A549 (cell line): ENCODE data around the gene KLHL41.

ENCODE experiments used
- CEBPB ChIP-seq, 2 experiments: fragments of >200 bp in 1 of 2; sonication (Bioruptor Twin) in 1 of 2; formaldehyde crosslinking in 1 of 2; IDR thresholded peaks; 2 replicates each; pipeline ENCODE4 v1.6.1; 2012 to 2016
- EP300 ChIP-seq, 2 experiments: fragments of >200 bp; sonication (Bioruptor Twin); formaldehyde crosslinking; IDR thresholded peaks; 2 replicates in 1 of 2; 3 replicates in 1 of 2; pipeline ENCODE4 v1.6.1; 2016 to 2017
- JUN ChIP-seq, 2 experiments: fragments of >200 bp; sonication (Bioruptor Twin); formaldehyde crosslinking; IDR thresholded peaks; 2 replicates in 1 of 2; 3 replicates in 1 of 2; pipeline ENCODE4 v1.6.1; 2016 to 2017
- KDM5A ChIP-seq: fragments of 200-600 bp; sonication (generic); IDR thresholded peaks from 2 replicates; pipeline ENCODE4 v1.6.1; 2016; ENCODE audit warnings: antibody characterized with exemption, mild to moderate bottlenecking
- MAZ ChIP-seq: fragments of 150-350 bp; IDR thresholded peaks from 2 replicates; pipeline ENCODE4 v1.6.1; 2014; ENCODE audit warnings: antibody characterized with exemption, low read depth, low read length, borderline replicate concordance
- POLR2A ChIP-seq: IDR thresholded peaks from 2 replicates; pipeline ENCODE4 v1.6.1; 2012; ENCODE audit warnings: mild to moderate bottlenecking, low read length
- RAD21 ChIP-seq, 2 experiments: fragments of >200 bp in 1 of 2; sonication (Bioruptor Twin) in 1 of 2; formaldehyde crosslinking in 1 of 2; IDR thresholded peaks in 1 of 2; conservative IDR thresholded peaks in 1 of 2; 2 replicates in 1 of 2; 3 replicates in 1 of 2; pipeline ENCODE4 v1.6.1; 2012 to 2018; ENCODE audit warnings: inconsistent platforms in 1 of 2
- ZC3H11A ChIP-seq: fragments of 450-650 bp; IDR thresholded peaks from 2 replicates; pipeline ENCODE4 v1.6.1; 2014; ENCODE audit warnings: antibody characterized with exemption, mild to moderate bottlenecking
- ZFP36 ChIP-seq: fragments of 450-650 bp; IDR thresholded peaks from 2 replicates; pipeline ENCODE4 v1.6.1; 2014; ENCODE audit warnings: borderline replicate concordance; ENCODE audit not compliant: partially characterized antibody
- TF ChIP-seq, protein P1 (sequence below): fragments of >200 bp; sonication (Bioruptor Twin); formaldehyde crosslinking; IDR thresholded peaks from 3 replicates; pipeline ENCODE4 v1.5.1; 2016
- TF ChIP-seq, protein P2 (sequence below): IDR thresholded peaks from 2 replicates; pipeline ENCODE4 v1.6.1; 2012

DNA sequence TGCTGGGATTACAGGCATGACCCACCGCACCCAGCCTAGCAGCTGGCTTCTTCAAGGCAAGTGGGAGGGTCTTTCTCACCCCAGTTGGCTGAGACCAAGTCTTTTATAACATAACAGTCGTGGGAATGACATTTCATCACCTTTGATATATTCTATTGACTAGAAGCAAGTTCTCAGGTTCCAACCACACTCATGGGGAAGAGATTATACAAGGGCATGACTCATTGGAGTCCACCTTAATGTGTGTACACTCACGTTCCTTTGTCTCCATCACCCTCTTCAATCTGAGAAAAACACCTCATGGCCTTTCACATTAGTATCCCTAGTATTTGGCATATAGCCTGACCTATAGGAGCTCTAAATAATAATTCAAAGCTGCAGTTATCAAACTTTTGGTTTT is 33.0 kb upstream of the KLHL41 start:
- TF ChIP-seq MAZ (no peak), ZC3H11A (no peak), EP300 (IDR thresholded peaks at IDR 0.05) (no peak), CEBPB (IDR thresholded peaks at IDR 0.05) (no peak), POLR2A (no peak), ZFP36 (no peak), RAD21 (conservative IDR thresholded peaks at IDR 0.05 in 1 of 2, IDR thresholded peaks at IDR 0.05 in 1 of 2) (no peak), JUN (IDR thresholded peaks at IDR 0.05) (no peak), KDM5A (no peak)
- TF ChIP-seq, protein P1, sequence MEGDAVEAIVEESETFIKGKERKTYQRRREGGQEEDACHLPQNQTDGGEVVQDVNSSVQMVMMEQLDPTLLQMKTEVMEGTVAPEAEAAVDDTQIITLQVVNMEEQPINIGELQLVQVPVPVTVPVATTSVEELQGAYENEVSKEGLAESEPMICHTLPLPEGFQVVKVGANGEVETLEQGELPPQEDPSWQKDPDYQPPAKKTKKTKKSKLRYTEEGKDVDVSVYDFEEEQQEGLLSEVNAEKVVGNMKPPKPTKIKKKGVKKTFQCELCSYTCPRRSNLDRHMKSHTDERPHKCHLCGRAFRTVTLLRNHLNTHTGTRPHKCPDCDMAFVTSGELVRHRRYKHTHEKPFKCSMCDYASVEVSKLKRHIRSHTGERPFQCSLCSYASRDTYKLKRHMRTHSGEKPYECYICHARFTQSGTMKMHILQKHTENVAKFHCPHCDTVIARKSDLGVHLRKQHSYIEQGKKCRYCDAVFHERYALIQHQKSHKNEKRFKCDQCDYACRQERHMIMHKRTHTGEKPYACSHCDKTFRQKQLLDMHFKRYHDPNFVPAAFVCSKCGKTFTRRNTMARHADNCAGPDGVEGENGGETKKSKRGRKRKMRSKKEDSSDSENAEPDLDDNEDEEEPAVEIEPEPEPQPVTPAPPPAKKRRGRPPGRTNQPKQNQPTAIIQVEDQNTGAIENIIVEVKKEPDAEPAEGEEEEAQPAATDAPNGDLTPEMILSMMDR, result no peak
- TF ChIP-seq, protein P2, sequence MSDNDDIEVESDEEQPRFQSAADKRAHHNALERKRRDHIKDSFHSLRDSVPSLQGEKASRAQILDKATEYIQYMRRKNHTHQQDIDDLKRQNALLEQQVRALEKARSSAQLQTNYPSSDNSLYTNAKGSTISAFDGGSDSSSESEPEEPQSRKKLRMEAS, result no peak
